Measurements from ENCODE around the gene CAPN15.
A peak's percentile ranks its signal among the peaks of the same experiment; 100 is the strongest.

Gene CAPN15

GRCh38 chr16:580141-580945, 52.8 kb downstream of the CAPN15 start:
- DNase-seq, result no peak

GRCh38 chr16:580946-581498, 53.5 kb downstream of the CAPN15 start:
- DNase-seq, result no peak

GRCh38 chr16:582218-582613, 54.7 kb downstream of the CAPN15 start:
- no peak for DNase-seq

- peak; percentile 49 for DNase-seq
Observed at GRCh38 chr16:582614-583331, 55.3 kb downstream of the CAPN15 start.

GRCh38 chr16:583470-583814, 55.9 kb downstream of the CAPN15 start:
- DNase-seq, result peak; percentile 8

GRCh38 chr16:583815-584591, 56.5 kb downstream of the CAPN15 start:
- peak; percentile 3 for DNase-seq

GRCh38 chr16:585351-585750, 57.8 kb downstream of the CAPN15 start:
- DNase-seq, result peak; percentile 65

GRCh38 chr16:586047-586644, 58.6 kb downstream of the CAPN15 start:
- no peak for DNase-seq

- DNase-seq, result no peak
Observed at GRCh38 chr16:586645-587590, 59.4 kb downstream of the CAPN15 start.

- DNase-seq, result peak; percentile 70
Observed at GRCh38 chr16:588639-588888, 61.1 kb downstream of the CAPN15 start.

GRCh38 chr16:588889-589657, 61.6 kb downstream of the CAPN15 start:
- peak; percentile 98 for DNase-seq

GRCh38 chr16:589658-590187, 62.2 kb downstream of the CAPN15 start, which contains the start of gene RAB40C:
TSS of gene RAB40C (plus strand) at chr16:590066. CDS start at chr16:590292, 226 bp downstream.
- DNase-seq, result peak; percentile 100

GRCh38 chr16:590188-590814, 62.8 kb downstream of the CAPN15 start:
- no peak for DNase-seq

GRCh38 chr16:590815-591200, 63.3 kb downstream of the CAPN15 start:
- no peak for DNase-seq

- no peak for DNase-seq
Observed at GRCh38 chr16:591231-591630, 63.7 kb downstream of the CAPN15 start.

- no peak for DNase-seq
Observed at GRCh38 chr16:591892-592517, 64.5 kb downstream of the CAPN15 start.

GRCh38 chr16:592518-593306, 65.2 kb downstream of the CAPN15 start:
- DNase-seq, result no peak

- DNase-seq, result no peak
Observed at GRCh38 chr16:593406-593805, 65.9 kb downstream of the CAPN15 start.

- no peak for DNase-seq
Observed at GRCh38 chr16:593807-594206, 66.3 kb downstream of the CAPN15 start.

All from RPMI8226 (cell line).